DMS53 (cell line): Measurements from ENCODE around the gene PBX1.
A peak's percentile ranks its signal among the peaks of the same experiment; 100 is the strongest.

ENCODE experiments used
- DNase-seq: peaks from one replicate; lab custom pipeline; 2025; lab: John Stamatoyannopoulos, UW

The PBX1 gene

DNA sequence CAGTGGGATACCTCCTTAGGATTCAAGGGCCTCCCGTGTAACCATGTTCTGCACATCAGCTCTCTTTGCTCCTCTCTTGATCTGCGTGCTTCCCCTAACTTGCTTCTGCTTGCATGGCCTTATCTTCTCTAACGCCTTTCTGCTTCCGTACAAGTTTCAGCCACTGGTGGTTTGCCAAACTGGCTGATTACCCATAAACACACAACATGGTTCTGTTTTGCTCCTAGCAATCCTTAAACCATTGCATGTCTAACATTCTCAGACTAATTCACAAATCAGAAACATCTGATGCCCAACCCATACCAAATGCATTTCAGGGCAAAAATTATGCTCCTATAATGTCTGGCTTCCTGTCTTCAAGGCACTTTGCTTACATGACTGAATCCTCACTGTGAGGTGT lies 166.4 kb downstream of the PBX1 start:
- DNase-seq = no peak

- peak; percentile 7 for DNase-seq
Observed at GRCh38 chr1:164726235-164726634, 167.3 kb downstream of the PBX1 start.

- DNase-seq = no peak
Observed at GRCh38 chr1:164728719-164729118, 169.7 kb downstream of the PBX1 start.

DNA sequence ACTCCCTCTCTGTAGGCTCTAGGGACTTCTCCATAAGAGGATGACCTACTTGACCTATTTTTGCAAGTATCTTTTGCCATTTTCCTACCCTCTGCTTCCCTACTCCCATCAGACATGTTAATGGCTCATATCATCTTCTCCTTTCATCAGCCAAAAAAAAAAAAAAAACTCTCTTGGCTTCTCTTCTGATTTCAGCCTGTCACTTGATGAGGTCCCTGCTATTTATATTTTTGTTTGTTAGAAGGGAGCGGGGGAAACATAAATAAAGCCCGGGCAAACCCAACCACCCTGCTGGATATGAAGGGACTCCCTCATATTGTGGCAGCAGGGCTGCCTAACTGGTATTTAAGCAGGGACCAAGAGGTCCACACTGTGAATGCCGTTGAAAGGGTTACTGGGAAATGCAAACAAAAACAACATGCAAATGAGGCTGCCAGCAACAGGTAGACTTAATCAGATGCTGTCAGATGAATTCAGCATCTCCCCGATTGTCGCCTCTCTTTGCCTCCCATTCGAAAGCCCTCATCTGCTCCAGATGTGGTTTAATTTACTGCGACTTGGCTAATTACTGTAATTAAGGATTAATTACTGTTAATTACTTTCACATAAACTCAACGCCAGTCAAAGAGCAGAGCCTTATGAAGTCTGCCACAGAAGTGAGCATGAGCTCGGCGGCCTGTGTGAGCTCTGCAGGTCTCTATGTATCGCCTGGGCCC lies 172.3 kb downstream of the PBX1 start:
- no peak for DNase-seq

DNA sequence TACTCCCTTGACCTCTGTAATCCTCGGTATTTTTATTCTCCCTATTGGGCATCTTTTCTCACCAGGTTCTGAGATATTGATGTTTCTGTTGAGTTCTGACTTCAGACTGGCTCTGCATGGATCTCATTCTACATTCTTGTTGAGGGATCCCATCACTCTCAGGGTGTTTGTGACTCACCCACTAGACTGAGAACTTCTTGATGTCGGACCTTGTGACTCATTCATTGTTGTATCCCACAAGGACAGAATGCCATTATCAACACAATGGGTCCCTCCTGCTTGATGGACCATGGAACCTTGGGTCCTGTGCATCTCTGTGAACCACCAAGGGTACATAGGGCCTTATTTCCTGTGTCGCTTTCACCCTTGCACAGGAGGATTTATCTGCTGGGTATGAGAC lies 174.1 kb downstream of the PBX1 start:
- peak; percentile 62 for DNase-seq

GRCh38 chr1:164733734-164734133 lies 174.8 kb downstream of the PBX1 start:
- DNase-seq = no peak

DNA sequence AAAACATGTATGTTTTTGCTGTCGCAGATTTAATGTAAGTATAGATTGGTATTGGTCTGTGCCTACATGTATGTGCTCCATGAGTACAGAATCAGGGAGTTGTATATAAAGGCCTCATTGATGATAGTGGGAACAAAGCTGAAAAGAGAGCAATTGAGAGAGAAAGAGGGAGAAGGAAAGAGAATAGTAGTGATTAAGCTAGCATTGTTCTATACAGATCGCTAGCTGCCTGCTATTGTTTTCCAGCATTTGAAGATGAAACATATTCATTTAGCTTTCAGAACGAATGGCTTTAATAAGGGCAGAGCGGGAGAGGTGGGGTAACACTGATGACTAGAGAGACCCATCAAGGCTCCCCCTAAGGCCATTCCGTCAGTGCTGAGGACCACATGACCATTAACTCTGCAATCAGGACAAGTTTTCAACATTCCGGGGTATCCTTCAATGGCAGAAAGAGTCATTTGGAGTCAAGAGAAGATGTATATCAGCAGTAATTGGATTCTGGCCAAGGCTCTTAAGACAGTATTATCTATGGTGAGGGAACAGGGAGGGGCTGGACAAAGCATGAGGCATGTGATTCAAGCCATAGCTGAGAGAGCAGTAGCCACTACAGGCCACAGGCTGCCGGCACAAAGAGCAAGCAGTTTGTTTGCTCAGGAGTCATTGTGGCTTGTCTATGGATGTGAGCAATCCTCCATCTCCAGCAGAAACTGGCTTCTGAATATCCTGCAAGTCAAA lies 176.5 kb downstream of the PBX1 start:
- DNase-seq = peak; percentile 63

GRCh38 chr1:164736137-164736536 lies 177.2 kb downstream of the PBX1 start:
- DNase-seq = no peak

- no peak for DNase-seq
Observed at GRCh38 chr1:164739189-164739588, 180.2 kb downstream of the PBX1 start.

GRCh38 chr1:164740000-164740526 lies 181.1 kb downstream of the PBX1 start:
- DNase-seq = no peak

GRCh38 chr1:164742745-164743144 lies 183.8 kb downstream of the PBX1 start:
- no peak for DNase-seq

DNA sequence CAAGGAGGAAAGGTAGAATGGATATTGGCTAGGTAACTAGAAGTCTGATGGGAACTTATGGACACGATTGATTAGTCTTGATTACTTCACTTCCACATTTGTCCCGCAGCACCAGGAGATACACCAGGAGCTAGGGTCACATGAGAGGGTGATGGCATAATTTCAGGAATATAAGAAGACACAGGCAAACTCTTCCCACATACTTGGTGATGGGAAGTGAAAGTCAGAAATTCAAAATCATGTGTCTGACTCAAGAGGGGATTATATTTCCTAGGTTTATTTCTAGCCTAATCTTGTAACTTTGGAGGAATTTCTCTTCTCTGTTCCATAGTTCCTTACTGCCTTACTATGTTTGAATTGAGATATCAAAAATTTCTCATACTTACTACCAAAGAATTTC lies 185.0 kb downstream of the PBX1 start:
- no peak for DNase-seq

DNA sequence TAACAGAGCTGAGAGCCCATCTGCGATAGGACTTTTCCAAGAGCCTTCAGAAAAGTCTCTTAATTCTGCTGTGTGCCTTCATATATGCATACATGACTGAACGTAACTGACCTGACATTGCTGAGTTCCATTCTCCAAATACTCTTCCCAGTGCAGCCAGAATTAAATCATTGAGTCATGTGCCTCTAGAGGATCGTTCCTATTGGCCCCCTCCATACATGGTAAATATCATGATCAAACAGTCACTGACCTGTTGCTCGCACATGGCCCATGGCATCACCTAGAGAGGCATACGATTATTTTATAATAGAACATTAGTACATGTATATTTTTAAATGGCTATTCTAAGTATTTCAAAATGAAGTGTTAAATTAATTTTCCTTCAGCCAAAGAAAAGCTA lies 186.8 kb downstream of the PBX1 start:
- no peak for DNase-seq

DNA sequence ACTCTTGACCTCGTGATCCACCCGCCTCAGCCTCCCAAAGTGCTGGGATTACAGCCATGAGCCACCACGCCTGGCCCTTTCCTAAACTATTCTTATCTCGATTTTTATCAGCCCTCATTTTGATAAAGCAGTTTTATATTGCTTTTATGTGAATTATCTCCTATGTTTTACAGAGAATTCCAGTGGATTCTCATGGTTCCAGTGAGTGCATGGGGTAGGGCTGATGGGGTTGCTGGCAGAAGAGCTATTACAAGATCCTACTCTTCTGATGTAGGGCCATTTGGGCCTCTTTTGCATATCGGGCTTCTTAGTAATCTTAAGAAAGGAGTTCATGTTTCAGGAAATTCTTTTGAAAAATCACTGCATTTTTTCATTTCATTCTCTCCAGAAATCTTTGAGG lies 187.6 kb downstream of the PBX1 start:
- no peak for DNase-seq

DNA sequence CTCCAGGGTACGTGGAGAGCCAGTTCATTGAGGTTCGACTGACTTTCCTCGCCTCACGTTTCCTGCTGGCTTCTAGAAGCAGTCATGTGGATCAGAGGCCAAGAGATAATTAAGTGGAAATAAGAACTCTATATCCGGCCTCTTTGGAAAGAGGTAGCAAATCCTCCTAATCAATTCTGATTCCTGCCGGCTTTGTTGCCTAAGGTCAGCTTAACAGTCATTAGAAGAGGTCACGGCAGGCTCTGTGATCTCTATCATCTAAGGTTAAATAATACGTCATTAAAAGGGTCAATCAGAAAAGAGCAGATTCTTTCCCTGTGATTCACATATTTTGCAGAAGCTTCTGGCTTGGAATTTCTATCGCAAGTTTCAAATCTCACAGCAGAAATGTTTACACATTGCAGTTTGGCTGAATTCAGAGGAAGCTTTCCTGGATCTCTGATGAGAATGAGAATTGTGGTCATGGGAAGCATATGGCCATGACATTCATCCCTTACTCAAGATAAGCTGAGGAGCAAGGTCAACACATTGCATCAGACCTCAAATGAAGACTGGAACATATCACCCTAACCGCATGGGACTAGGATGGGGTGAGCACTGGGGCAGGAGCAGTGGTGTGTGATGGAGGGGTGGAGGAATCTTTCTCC lies 189.4 kb downstream of the PBX1 start:
- DNase-seq = no peak

DNA sequence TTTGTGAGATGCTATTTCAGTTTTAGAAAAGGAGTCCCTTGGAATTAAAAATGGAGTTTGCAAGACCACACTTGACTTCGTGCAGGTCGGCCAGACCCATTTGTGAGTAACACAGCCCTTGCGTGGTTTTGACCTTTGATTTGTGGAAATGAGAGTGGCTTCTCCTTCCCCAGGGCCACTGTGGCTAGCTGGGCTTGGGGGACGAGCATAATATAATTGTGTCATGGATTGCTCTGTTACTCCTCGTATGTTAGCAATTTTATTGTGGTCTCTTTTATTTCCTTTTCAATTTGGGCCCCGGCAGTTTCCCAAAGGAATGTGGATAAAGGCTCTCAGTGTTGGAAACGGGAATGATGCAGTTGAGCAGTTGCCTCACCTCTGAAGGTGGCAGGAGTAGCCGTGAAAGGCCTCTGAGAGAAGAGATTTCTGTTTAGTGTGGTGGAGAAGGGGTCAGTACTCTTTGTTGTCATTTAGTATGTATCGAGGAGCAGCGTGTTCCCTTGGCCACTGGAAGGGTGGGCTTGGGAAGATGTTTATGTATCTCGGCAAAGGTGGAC lies 194.6 kb downstream of the PBX1 start:
- DNase-seq = no peak

- DNase-seq = no peak
Observed at GRCh38 chr1:164754088-164754600, 195.2 kb downstream of the PBX1 start.

DNA sequence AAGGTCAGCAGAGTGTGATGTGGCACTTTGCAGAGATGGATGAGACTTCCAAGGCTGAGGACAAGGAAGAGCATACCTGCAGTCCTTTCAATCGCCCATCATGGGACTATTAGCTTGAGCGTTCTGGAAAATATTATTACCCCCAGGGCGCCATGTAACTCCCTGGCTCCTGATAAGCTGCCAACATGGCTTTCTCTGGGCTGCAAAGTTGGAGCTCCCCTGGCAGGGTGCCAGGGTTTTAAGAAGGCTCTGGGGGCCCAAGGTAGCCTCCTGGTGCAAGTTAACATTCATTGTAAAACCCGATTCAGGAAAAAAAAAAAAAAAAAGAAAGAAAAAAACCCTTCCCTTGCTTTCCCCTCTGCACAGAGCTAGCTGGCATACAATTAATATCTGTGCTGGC lies 196.7 kb downstream of the PBX1 start:
- no peak for DNase-seq

GRCh38 chr1:164756741-164757140 lies 197.8 kb downstream of the PBX1 start:
- DNase-seq = no peak

- DNase-seq = no peak
Observed at GRCh38 chr1:164757625-164758024, 198.6 kb downstream of the PBX1 start.

- no peak for DNase-seq
Observed at GRCh38 chr1:164759144-164759920, 200.3 kb downstream of the PBX1 start.
